HCT116 (cell line): Measurements from ENCODE around the gene ALX4. TPM values are rescaled to one million over a fixed set of nuclear protein-coding genes. Genes with fewer than 3 reads are reported as not detected.

Experiments used
- ATAC-seq: fragments of 200-7000 bp; cut with Tn5 transposase; 2 replicates; pipeline ENCODE4 v1.9.1; 2020; ENCODE audit warnings: mild to moderate bottlenecking, moderate library complexity
- BruUV-seq: library from RNA; stranded (reverse); fragments of 400-500 nt; replicated peaks from 2 replicates; lab custom pipeline; 2021; lab: Mats Ljungman, UMichigan
- CTCF ChIA-PET: fragments of 300-600 bp; sonication (Branson Sonifier 250); formaldehyde crosslinking; loops from one replicate; lab custom pipeline; 2021; ENCODE audit warnings: antibody characterized with exemption; lab: Charles Lee
- POLR2A ChIA-PET: fragments of 300-600, 350-600 bp; sonication (Branson Sonifier 250); formaldehyde crosslinking; loops from one replicate; lab custom pipeline; 2021; ENCODE audit warnings: antibody characterized with exemption; lab: Charles Lee
- RAD21 ChIA-PET, 2 experiments: fragments of 300-600 bp; sonication (Branson Sonifier 250); formaldehyde crosslinking; loops; one replicate each; lab custom pipeline; 2023; ENCODE audit warnings: low total read pairs in 2 of 2; ENCODE audit not compliant: uncharacterized antibody in 2 of 2, unreplicated experiment in 2 of 2, low non-redundant PET in 1 of 2; lab: Charles Lee
- DNase-seq: peaks from one replicate; pipeline ENCODE4 v3.0.0-alpha.2; 2010; ENCODE audit warnings: low read depth, low spot score
- H2AFZ ChIP-seq: fragments of 200-600 bp; shearing (Covaris generic), sonication (generic); 2 replicates; pipeline ENCODE4 v1.6.1; 2017; ENCODE audit warnings: low read depth, mixed run types, mixed read lengths, antibody characterized with exemption, low read length; ENCODE audit not compliant: poor library complexity, severe bottlenecking
- H3K27ac ChIP-seq: 2 replicates; pipeline ENCODE4 v1.5.1; 2012; ENCODE audit warnings: low read depth, low read length
- H3K27me3 ChIP-seq: fragments of 200-600 bp; sonication (generic); 2 replicates; pipeline ENCODE4 v1.6.1; 2016; ENCODE audit warnings: mixed run types, low read length, mixed read lengths; ENCODE audit not compliant: insufficient read depth
- H3K36me3 ChIP-seq, 2 experiments: fragments of 200-500 bp in 1 of 2; fragments of 200-600 bp in 1 of 2; sonication (Bioruptor generic) in 1 of 2; sonication (generic) in 1 of 2; 2 replicates each; pipeline versions ENCODE4 v1.5.1 to v1.6.1; 2014 to 2016; ENCODE audit warnings: low read length in 2 of 2, inconsistent platforms in 1 of 2, mixed read lengths in 1 of 2, mixed run types in 1 of 2; ENCODE audit not compliant: insufficient read depth in 2 of 2, control insufficient read depth in 1 of 2
- H3K4me1 ChIP-seq, 2 experiments: fragments of 200-600 bp in 1 of 2; sonication (generic) in 1 of 2; 2 replicates each; pipeline versions ENCODE4 v1.5.1 to v1.6.1; 2012 to 2017; ENCODE audit warnings: low read length in 2 of 2, inconsistent platforms in 1 of 2, mild to moderate bottlenecking in 1 of 2, mixed read lengths in 1 of 2, mixed run types in 1 of 2, moderate library complexity in 1 of 2; ENCODE audit not compliant: insufficient read depth in 2 of 2, control insufficient read depth in 1 of 2
- H3K4me2 ChIP-seq: fragments of 200-600 bp; sonication (generic); 2 replicates; pipeline ENCODE4 v1.6.1; 2017; ENCODE audit warnings: mixed run types, low read length, mixed read lengths
- H3K4me3 ChIP-seq, 2 experiments: fragments of 200-600 bp in 1 of 2; sonication (generic) in 1 of 2; replicated peaks in 1 of 2; 2 replicates each; pipeline ENCODE4 v1.5.1; 2011 to 2016; ENCODE audit warnings: low read length in 2 of 2, control low read depth in 1 of 2, low read depth in 1 of 2, mild to moderate bottlenecking in 1 of 2, mixed read lengths in 1 of 2, mixed run types in 1 of 2
- H3K79me2 ChIP-seq: fragments of 200-600 bp; sonication (generic); 2 replicates; pipeline ENCODE4 v1.6.1; 2017; ENCODE audit warnings: mild to moderate bottlenecking, mixed run types, low read length, moderate library complexity, mixed read lengths; ENCODE audit not compliant: insufficient read depth
- H3K9ac ChIP-seq: fragments of 200-600 bp; sonication (generic); 2 replicates; pipeline ENCODE4 v1.6.1; 2016; ENCODE audit warnings: low read length, mixed read lengths
- H3K9me2 ChIP-seq: fragments of 200-600 bp; sonication (generic), shearing (Covaris generic); 2 replicates; pipeline ENCODE4 v1.6.1; 2017; ENCODE audit warnings: mixed run types, mild to moderate bottlenecking, moderate library complexity; ENCODE audit not compliant: insufficient read depth
- H3K9me3 ChIP-seq, 2 experiments: fragments of 200-500 bp in 1 of 2; fragments of 200-600 bp in 1 of 2; sonication (Bioruptor generic) in 1 of 2; sonication (generic) in 1 of 2; 2 replicates each; pipeline ENCODE4 v1.6.1; 2014 to 2017; ENCODE audit warnings: low read length in 2 of 2, mixed read lengths in 2 of 2, inconsistent platforms in 1 of 2, low read depth in 1 of 2, mild to moderate bottlenecking in 1 of 2, mixed run types in 1 of 2, moderate library complexity in 1 of 2; ENCODE audit not compliant: control insufficient read depth in 1 of 2, insufficient read depth in 1 of 2
- H4K20me1 ChIP-seq: fragments of 200-600 bp; sonication (generic), shearing (Covaris generic); 2 replicates; pipeline ENCODE4 v1.6.1; 2017; ENCODE audit warnings: mixed run types, mild to moderate bottlenecking, moderate library complexity; ENCODE audit not compliant: insufficient read depth
- CBX3 ChIP-seq: IDR thresholded peaks from 2 replicates; pipeline ENCODE4 v1.6.1; 2012; ENCODE audit warnings: low read depth
- CEBPB ChIP-seq: IDR thresholded peaks from 2 replicates; pipeline ENCODE4 v1.6.1; 2012; ENCODE audit warnings: low read depth
- EGR1 ChIP-seq: IDR thresholded peaks from 2 replicates; pipeline ENCODE4 v1.6.1; 2012; ENCODE audit warnings: low read depth
- EZH2 ChIP-seq: fragments of 200-600 bp; sonication (generic); IDR thresholded peaks from 2 replicates; pipeline ENCODE4 v1.6.1; 2017; ENCODE audit warnings: antibody characterized with exemption, mixed run types
- FOSL1 ChIP-seq: IDR thresholded peaks from 2 replicates; pipeline ENCODE4 v1.6.1; 2012; ENCODE audit warnings: low read depth
- JUND ChIP-seq: IDR thresholded peaks from 2 replicates; pipeline ENCODE4 v1.6.1; 2012
- POLR2A ChIP-seq: IDR thresholded peaks from 2 replicates; pipeline ENCODE4 v1.7.0; 2011; ENCODE audit warnings: borderline replicate concordance; ENCODE audit not compliant: insufficient read depth, insufficient read length; ENCODE audit errors: extremely low read depth
- POLR2AphosphoS5 ChIP-seq: IDR thresholded peaks from 2 replicates; pipeline ENCODE4 v1.6.1; 2011; ENCODE audit warnings: mild to moderate bottlenecking, low read depth, low read length, moderate library complexity
- RAD21 ChIP-seq: IDR thresholded peaks from 2 replicates; pipeline ENCODE4 v1.6.1; 2012; ENCODE audit warnings: low read depth, mild to moderate bottlenecking
- SIN3A ChIP-seq: IDR thresholded peaks from 2 replicates; pipeline ENCODE4 v1.6.1; 2012; ENCODE audit warnings: low read depth
- SP1 ChIP-seq: IDR thresholded peaks from 2 replicates; pipeline ENCODE4 v1.6.1; 2012; ENCODE audit warnings: low read depth
- SRF ChIP-seq: IDR thresholded peaks from 2 replicates; pipeline ENCODE4 v1.6.1; 2012; ENCODE audit warnings: low read depth
- TCF7L2 ChIP-seq: IDR thresholded peaks from 2 replicates; pipeline ENCODE4 v1.7.0; 2011; ENCODE audit warnings: borderline replicate concordance, inconsistent platforms; ENCODE audit not compliant: insufficient read depth, insufficient read length; ENCODE audit errors: extremely low read depth
- YY1 ChIP-seq: IDR thresholded peaks from 2 replicates; pipeline ENCODE4 v1.6.1; 2011; ENCODE audit warnings: low read length, low read depth, moderate library complexity, mild to moderate bottlenecking; ENCODE audit not compliant: insufficient replicate concordance; ENCODE audit errors: extremely low read depth
- ZFX ChIP-seq: fragments of 450-650 bp; IDR thresholded peaks from 2 replicates; pipeline ENCODE4 v1.6.1; 2017
- intact Hi-C: fragments of 100-400 bp; cut with micrococcal nuclease; formaldehyde crosslinking; loops from 2 replicates; pipeline ENCODE4 v1.10.0; 2022
- total RNA-seq: library from RNA; stranded (reverse); gene quantifications from one replicate; pipeline ENCODE4 v1.2.1, GENCODE V29; 2021; ENCODE audit not compliant: unreplicated experiment
- TF ChIP-seq, protein P1 (sequence below): IDR thresholded peaks from 2 replicates; pipeline ENCODE4 v1.6.1; 2011; ENCODE audit warnings: mild to moderate bottlenecking, low read length, moderate library complexity; ENCODE audit not compliant: insufficient replicate concordance; ENCODE audit errors: extremely low read depth
- TF ChIP-seq, protein P2 (sequence below): IDR thresholded peaks from 2 replicates; pipeline ENCODE4 v1.6.1; 2012

ALX4 gene
- total RNA-seq, 1 experiment from 2014 or later: not detected

DNA sequence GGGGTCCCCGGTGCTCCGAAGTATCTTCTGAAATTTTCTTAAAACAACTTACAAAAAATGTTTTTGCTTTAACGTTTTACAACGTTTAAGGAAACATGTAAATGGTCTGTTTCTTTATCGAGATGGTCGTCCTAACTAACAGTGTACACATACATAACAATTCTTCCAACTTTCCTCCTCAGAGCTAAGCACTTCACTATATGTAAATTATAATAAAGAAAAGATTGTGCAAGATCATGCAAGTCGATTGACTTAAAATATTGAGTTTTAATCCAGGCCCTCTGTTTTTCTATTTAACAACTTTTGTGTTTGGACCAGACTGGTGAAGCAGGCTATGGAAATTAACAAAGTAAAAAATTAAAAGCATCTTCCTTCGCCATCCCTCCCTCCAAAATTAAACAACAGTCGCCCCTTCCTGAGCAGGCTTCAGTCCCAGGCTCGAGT is 4.9 kb downstream of the ALX4 start:
- no peak for DNase-seq
- BruUV-seq: no TSS peak
- Histone ChIP-seq H4K20me1 (no peaks in the 10 kb centered on the region), H3K4me1 (peaks cover 2 to 21% of the 10 kb centered on the region in 2 experiments), H3K27ac (no peak overlapping the region), H3K36me3 (no peaks in the 10 kb centered on the region), H3K4me3 (no peak overlapping the region), H3K27me3 (no peaks in the 10 kb centered on the region), H3K9me3 (no peaks in the 10 kb centered on the region), H3K9ac (no peak overlapping the region), H3K4me2 (no peak overlapping the region), H2AFZ (no peak overlapping the region), H3K9me2 (no peaks in the 10 kb centered on the region), H3K79me2 (no peaks in the 10 kb centered on the region)
- intact Hi-C loops: no loop called here
- POLR2A ChIA-PET: no interaction called here
- CTCF ChIA-PET: no interaction called here
- no peak for TF ChIP-seq TCF7L2
- no peak for TF ChIP-seq EZH2
- no peak for TF ChIP-seq CBX3
- TF ChIP-seq SIN3A: no peak
- TF ChIP-seq ZFX: no peak
- no peak for TF ChIP-seq JUND
- no peak for TF ChIP-seq SRF
- TF ChIP-seq YY1: no peak
- no peak for TF ChIP-seq FOSL1
- TF ChIP-seq EGR1: no peak
- no peak for TF ChIP-seq POLR2AphosphoS5
- no peak for TF ChIP-seq POLR2A
- TF ChIP-seq, protein P1, sequence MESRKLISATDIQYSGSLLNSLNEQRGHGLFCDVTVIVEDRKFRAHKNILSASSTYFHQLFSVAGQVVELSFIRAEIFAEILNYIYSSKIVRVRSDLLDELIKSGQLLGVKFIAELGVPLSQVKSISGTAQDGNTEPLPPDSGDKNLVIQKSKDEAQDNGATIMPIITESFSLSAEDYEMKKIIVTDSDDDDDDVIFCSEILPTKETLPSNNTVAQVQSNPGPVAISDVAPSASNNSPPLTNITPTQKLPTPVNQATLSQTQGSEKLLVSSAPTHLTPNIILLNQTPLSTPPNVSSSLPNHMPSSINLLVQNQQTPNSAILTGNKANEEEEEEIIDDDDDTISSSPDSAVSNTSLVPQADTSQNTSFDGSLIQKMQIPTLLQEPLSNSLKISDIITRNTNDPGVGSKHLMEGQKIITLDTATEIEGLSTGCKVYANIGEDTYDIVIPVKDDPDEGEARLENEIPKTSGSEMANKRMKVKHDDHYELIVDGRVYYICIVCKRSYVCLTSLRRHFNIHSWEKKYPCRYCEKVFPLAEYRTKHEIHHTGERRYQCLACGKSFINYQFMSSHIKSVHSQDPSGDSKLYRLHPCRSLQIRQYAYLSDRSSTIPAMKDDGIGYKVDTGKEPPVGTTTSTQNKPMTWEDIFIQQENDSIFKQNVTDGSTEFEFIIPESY: no peak
- no peak for TF ChIP-seq SP1
- no peak for TF ChIP-seq CEBPB
- TF ChIP-seq, protein P2, sequence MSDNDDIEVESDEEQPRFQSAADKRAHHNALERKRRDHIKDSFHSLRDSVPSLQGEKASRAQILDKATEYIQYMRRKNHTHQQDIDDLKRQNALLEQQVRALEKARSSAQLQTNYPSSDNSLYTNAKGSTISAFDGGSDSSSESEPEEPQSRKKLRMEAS: no peak
- TF ChIP-seq RAD21: no peak
- RAD21 ChIA-PET: no interaction called here
- no peak for ATAC-seq
